Measurements from ENCODE around the gene NEK11. TPM values are rescaled to one million over a fixed set of nuclear protein-coding genes. Genes with fewer than 3 reads are reported as not detected.
A peak's percentile ranks its signal among the peaks of the same experiment; 100 is the strongest.
"Not testable (repeated sequence)": the region's sequence is repeated elsewhere in the genome, so short reads cannot be mapped to it uniquely, and the experiment has no call there.

NEK11 gene
- total and polyA plus RNA-seq, 2 experiments from 2014 or later, result 3.5 to 13.7 TPM

GRCh38 chr3:131370935-131371687, 344.4 kb downstream of the NEK11 start:
- Histone ChIP-seq H2AFZ (no peak overlapping the region), H3K9me2 (replicated peaks; ENCODE audit: insufficient read depth) (no peaks in the 10 kb centered on the region), H3K36me3 (replicated peaks; ENCODE audit: insufficient read depth, low read depth) (no peaks in the 10 kb centered on the region), H3K4me1 (ENCODE audit: insufficient read depth) (no peaks in the 10 kb centered on the region), H3K4me3 (no peak overlapping the region), H3K27ac (no peak overlapping the region), H3K4me2 (no peak overlapping the region), H3K27me3 (no peaks in the 10 kb centered on the region), H4K20me1 (ENCODE audit: insufficient read depth, poor library complexity, severe bottlenecking) (no peaks in the 10 kb centered on the region), H3K9me3 (ENCODE audit: low read depth) (no peaks in the 10 kb centered on the region), H3K79me2 (peaks cover 4% of the 10 kb centered on the region)
- TF ChIP-seq EZH2 (IDR thresholded peaks at IDR 0.05; ENCODE audit: borderline replicate concordance) (no peak), CTCF (IDR thresholded peaks at IDR 0.05; ENCODE audit: poor library complexity) (no peak), EZH2phosphoT487 (IDR thresholded peaks at IDR 0.05; ENCODE audit: low read depth, severe bottlenecking, unreplicated experiment) (no peak)
- DNase-seq (ENCODE audit: low spot score), result no peak
- WGBS (ENCODE audit: low lambda C conversion rate, missing lambda C conversion rate), result 89% methylated on average over 10 of the region's 10 CpGs

GRCh38 chr3:131371688-131372066, 345.0 kb downstream of the NEK11 start:
- Histone ChIP-seq H2AFZ (no peak overlapping the region), H4K20me1 (ENCODE audit: insufficient read depth, poor library complexity, severe bottlenecking) (no peaks in the 10 kb centered on the region), H3K4me1 (ENCODE audit: insufficient read depth) (no peaks in the 10 kb centered on the region), H3K27me3 (no peaks in the 10 kb centered on the region), H3K4me3 (no peak overlapping the region), H3K36me3 (replicated peaks; ENCODE audit: insufficient read depth, low read depth) (no peaks in the 10 kb centered on the region), H3K9me3 (ENCODE audit: low read depth) (no peaks in the 10 kb centered on the region), H3K79me2 (peaks cover 4% of the 10 kb centered on the region), H3K9me2 (replicated peaks; ENCODE audit: insufficient read depth) (no peaks in the 10 kb centered on the region), H3K27ac (no peak overlapping the region), H3K4me2 (no peak overlapping the region)
- 95% methylated on average over 2 of the region's 2 CpGs for WGBS (ENCODE audit: low lambda C conversion rate, missing lambda C conversion rate)
- no peak for DNase-seq (ENCODE audit: low spot score)
- TF ChIP-seq EZH2phosphoT487 (IDR thresholded peaks at IDR 0.05; ENCODE audit: low read depth, severe bottlenecking, unreplicated experiment), result no peak
- TF ChIP-seq CTCF (IDR thresholded peaks at IDR 0.05; ENCODE audit: poor library complexity), result no peak
- TF ChIP-seq EZH2 (IDR thresholded peaks at IDR 0.05; ENCODE audit: borderline replicate concordance), result no peak

- no peaks in the 10 kb centered on the region for H3K36me3 ChIP-seq (replicated peaks; ENCODE audit: insufficient read depth, low read depth)
- H3K4me3 ChIP-seq, result no peak overlapping the region
- H3K4me2 ChIP-seq, result no peak overlapping the region
- H3K9me2 ChIP-seq (replicated peaks; ENCODE audit: insufficient read depth), result no peaks in the 10 kb centered on the region
- no peaks in the 10 kb centered on the region for H4K20me1 ChIP-seq (ENCODE audit: insufficient read depth, poor library complexity, severe bottlenecking)
- peaks cover 9% of the 10 kb centered on the region for H3K79me2 ChIP-seq
- WGBS (ENCODE audit: low lambda C conversion rate, missing lambda C conversion rate), result 96% methylated on average over 2 of the region's 2 CpGs
- H3K27ac ChIP-seq, result no peak overlapping the region
- no peak for TF ChIP-seq CTCF (IDR thresholded peaks at IDR 0.05; ENCODE audit: poor library complexity)
- no peak for TF ChIP-seq EZH2 (IDR thresholded peaks at IDR 0.05; ENCODE audit: borderline replicate concordance)
- TF ChIP-seq EZH2phosphoT487 (IDR thresholded peaks at IDR 0.05; ENCODE audit: low read depth, severe bottlenecking, unreplicated experiment), result no peak
- H3K9me3 ChIP-seq (ENCODE audit: low read depth), result no peaks in the 10 kb centered on the region
- no peaks in the 10 kb centered on the region for H3K27me3 ChIP-seq
- peaks cover under 1% of the 10 kb centered on the region for H3K4me1 ChIP-seq (ENCODE audit: insufficient read depth)
- no peak for DNase-seq (ENCODE audit: low spot score)
- no peak overlapping the region for H2AFZ ChIP-seq
Observed at GRCh38 chr3:131374741-131375140, 348.1 kb downstream of the NEK11 start.

GRCh38 chr3:131380821-131381444, 354.3 kb downstream of the NEK11 start:
- H3K27ac ChIP-seq, result peak overlapping the region; percentile 86
- not testable (repeated sequence) for H3K9me3 ChIP-seq (ENCODE audit: low read depth); H3K27me3 ChIP-seq; DNase-seq (ENCODE audit: low spot score); H3K36me3 ChIP-seq (replicated peaks; ENCODE audit: insufficient read depth, low read depth); H4K20me1 ChIP-seq (ENCODE audit: insufficient read depth, poor library complexity, severe bottlenecking); H3K9me2 ChIP-seq (replicated peaks; ENCODE audit: insufficient read depth)
- peak overlapping the region; percentile 27 for H3K4me3 ChIP-seq
- peak overlapping the region; percentile 86 for H3K4me2 ChIP-seq
- 30% methylated on average over 16 of the region's 16 CpGs for WGBS (ENCODE audit: low lambda C conversion rate, missing lambda C conversion rate)
- H3K4me1 ChIP-seq (ENCODE audit: insufficient read depth), result peaks cover 13% of the 10 kb centered on the region
- H3K79me2 ChIP-seq, result peaks cover 31% of the 10 kb centered on the region
- H2AFZ ChIP-seq, result peak overlapping the region; percentile 34
